Caco-2 (cell line): ENCODE results near the gene ATRAID. TPM values are rescaled to one million over a fixed set of nuclear protein-coding genes. Genes with fewer than 3 reads are reported as not detected.

Source experiments
- BruUV-seq: library from RNA; stranded (reverse); fragments of 400-500 nt; replicated peaks from 2 replicates; lab custom pipeline; 2021; lab: Mats Ljungman, UMichigan
- CTCF ChIA-PET: fragments of 300-600 bp; sonication (Branson Sonifier 250); formaldehyde crosslinking; loops from one replicate; lab custom pipeline; 2022; ENCODE audit warnings: antibody characterized with exemption; lab: Charles Lee
- POLR2A ChIA-PET: fragments of 300-600 bp; sonication (Branson Sonifier 250); formaldehyde crosslinking; loops from one replicate; lab custom pipeline; 2022; ENCODE audit warnings: antibody characterized with exemption; lab: Charles Lee
- DNase-seq, 2 experiments: peaks; one replicate each; pipeline versions ENCODE4 v3.0.0 to v3.0.0-alpha.2; 2020 to 2022
- H3K27me3 ChIP-seq: replicated peaks from 2 replicates; pipeline ENCODE4 v1.6.0; 2011; ENCODE audit warnings: low read length; ENCODE audit not compliant: control insufficient read depth, insufficient read depth
- H3K36me3 ChIP-seq: 2 replicates; pipeline ENCODE4 v1.5.1; 2011; ENCODE audit warnings: low read length; ENCODE audit not compliant: control insufficient read depth, insufficient read depth
- H3K4me1 ChIP-seq: fragments of 250-450 bp; sonication (Bioruptor Pico); 2 replicates; pipeline ENCODE4 v1.5.1; 2020; ENCODE audit warnings: mild to moderate bottlenecking
- H3K4me3 ChIP-seq: 2 replicates; pipeline ENCODE4 v1.5.1; 2011; ENCODE audit warnings: low read depth, mild to moderate bottlenecking, control low read depth, low read length
- H3K9me3 ChIP-seq: fragments of 250-450 bp; sonication (Bioruptor Pico); 2 replicates; pipeline ENCODE4 v1.5.1; 2020; ENCODE audit warnings: mild to moderate bottlenecking, moderate library complexity
- H3K27ac Mint-ChIP-seq: one replicate; pipeline ENCODE4 v1.8.0; 2022; ENCODE audit warnings: mixed read lengths; ENCODE audit not compliant: unreplicated experiment
- H3K27me3 Mint-ChIP-seq: one replicate; pipeline ENCODE4 v1.8.0; 2022; ENCODE audit warnings: mixed read lengths; ENCODE audit not compliant: insufficient read depth, unreplicated experiment
- H3K36me3 Mint-ChIP-seq: one replicate; pipeline ENCODE4 v1.8.0; 2022; ENCODE audit warnings: mild to moderate bottlenecking, mixed read lengths; ENCODE audit not compliant: insufficient read depth, unreplicated experiment
- H3K4me1 Mint-ChIP-seq: one replicate; pipeline ENCODE4 v1.8.0; 2022; ENCODE audit warnings: low read depth, mixed read lengths; ENCODE audit not compliant: unreplicated experiment
- H3K4me3 Mint-ChIP-seq: one replicate; pipeline ENCODE4 v1.8.0; 2022; ENCODE audit warnings: mild to moderate bottlenecking, moderate library complexity, mixed read lengths; ENCODE audit not compliant: unreplicated experiment
- H3K9me3 Mint-ChIP-seq: one replicate; pipeline ENCODE4 v1.8.0; 2022; ENCODE audit warnings: mixed read lengths; ENCODE audit not compliant: unreplicated experiment
- intact Hi-C: fragments of 100-400 bp; cut with micrococcal nuclease; formaldehyde crosslinking; loops from one replicate; pipeline ENCODE4 v1.10.0; 2022; ENCODE audit not compliant: unreplicated experiment
- total RNA-seq: library from RNA; stranded (reverse); gene quantifications from 2 replicates; pipeline ENCODE4 v1.2.3, GENCODE V29; 2022
- TF ChIP-seq, protein P1 (sequence below), 2 experiments: fragments of 200-600 bp in 1 of 2; IDR thresholded peaks; 1 replicate in 1 of 2; 2 replicates in 1 of 2; pipeline versions ENCODE4 v1.5.1 to v1.8.0; 2011 to 2022; ENCODE audit warnings: antibody characterized with exemption in 1 of 2, control low read depth in 1 of 2, inconsistent platforms in 1 of 2, low read depth in 1 of 2, low read length in 1 of 2, mild to moderate bottlenecking in 1 of 2, moderate library complexity in 1 of 2; ENCODE audit not compliant: insufficient read depth in 1 of 2, severe bottlenecking in 1 of 2, unreplicated experiment in 1 of 2

Gene ATRAID
- total RNA-seq, 1 experiment from 2014 or later = 157 TPM

DNA sequence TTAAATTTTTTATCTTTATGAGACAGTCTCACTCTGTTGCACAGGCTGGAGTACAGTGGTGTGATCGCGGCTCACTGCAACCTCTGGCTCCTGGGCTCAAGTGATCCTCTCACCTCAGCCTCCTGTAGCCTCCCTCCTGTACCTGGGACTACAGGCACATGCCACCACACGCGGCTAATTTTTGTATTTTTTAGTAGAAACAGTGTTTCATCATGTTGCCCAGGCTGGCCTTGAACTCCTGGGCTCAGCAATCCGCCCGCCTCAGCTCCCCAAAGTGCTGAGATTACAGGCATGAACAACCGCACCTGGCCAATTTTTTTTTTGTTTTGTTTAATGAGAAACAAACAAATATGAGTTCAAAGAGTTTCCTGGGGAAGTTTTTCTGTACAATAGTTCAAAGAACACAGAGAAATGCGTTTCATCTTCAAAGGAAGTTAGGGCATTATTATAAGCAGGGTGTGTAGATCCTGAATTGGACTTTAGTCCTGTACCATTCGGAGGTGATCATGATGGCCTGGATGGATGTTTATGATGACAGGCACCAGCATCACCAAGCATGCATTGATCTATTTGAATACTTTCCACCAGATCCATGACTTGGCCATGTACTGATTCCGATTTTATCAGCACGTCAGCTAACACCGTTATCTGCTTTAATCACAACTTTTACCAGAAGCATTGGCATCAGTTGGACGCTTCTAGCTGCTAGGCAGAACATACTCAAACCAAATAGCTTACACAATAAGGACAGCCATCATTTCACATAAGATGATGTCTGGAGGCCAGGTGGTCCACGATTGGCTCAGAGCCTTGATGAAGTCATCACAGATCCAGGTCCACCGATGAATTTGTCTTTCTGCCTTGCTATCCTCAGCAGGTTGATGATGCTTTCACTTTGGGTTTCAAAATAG lies 34.1 kb upstream of the ATRAID start:
- DNase-seq = peak in 1 of 2 experiments; percentile 29
- no peaks in the 10 kb centered on the region for H3K27me3 Mint-ChIP-seq
- ChIA-PET POLR2A (no interaction called here), CTCF (interaction anchor here (0.9 to 1.0 kb wide), 2 partner anchors 14 to 78 kb away, joined by 3 to 4 read pairs; no protein-coding TSS in a partner anchor)
- no peaks in the 10 kb centered on the region for H3K36me3 Mint-ChIP-seq
- H3K4me1 Mint-ChIP-seq = peaks cover 8% of the 10 kb centered on the region
- H3K27ac Mint-ChIP-seq = no peak overlapping the region
- Histone ChIP-seq H3K4me1 (peaks cover 5% of the 10 kb centered on the region), H3K27me3 (no peaks in the 10 kb centered on the region), H3K36me3 (no peaks in the 10 kb centered on the region), H3K4me3 (no peak overlapping the region), H3K9me3 (no peaks in the 10 kb centered on the region)
- no TSS peak for BruUV-seq
- H3K9me3 Mint-ChIP-seq = no peaks in the 10 kb centered on the region
- no peak overlapping the region for H3K4me3 Mint-ChIP-seq
- TF ChIP-seq, protein P1, sequence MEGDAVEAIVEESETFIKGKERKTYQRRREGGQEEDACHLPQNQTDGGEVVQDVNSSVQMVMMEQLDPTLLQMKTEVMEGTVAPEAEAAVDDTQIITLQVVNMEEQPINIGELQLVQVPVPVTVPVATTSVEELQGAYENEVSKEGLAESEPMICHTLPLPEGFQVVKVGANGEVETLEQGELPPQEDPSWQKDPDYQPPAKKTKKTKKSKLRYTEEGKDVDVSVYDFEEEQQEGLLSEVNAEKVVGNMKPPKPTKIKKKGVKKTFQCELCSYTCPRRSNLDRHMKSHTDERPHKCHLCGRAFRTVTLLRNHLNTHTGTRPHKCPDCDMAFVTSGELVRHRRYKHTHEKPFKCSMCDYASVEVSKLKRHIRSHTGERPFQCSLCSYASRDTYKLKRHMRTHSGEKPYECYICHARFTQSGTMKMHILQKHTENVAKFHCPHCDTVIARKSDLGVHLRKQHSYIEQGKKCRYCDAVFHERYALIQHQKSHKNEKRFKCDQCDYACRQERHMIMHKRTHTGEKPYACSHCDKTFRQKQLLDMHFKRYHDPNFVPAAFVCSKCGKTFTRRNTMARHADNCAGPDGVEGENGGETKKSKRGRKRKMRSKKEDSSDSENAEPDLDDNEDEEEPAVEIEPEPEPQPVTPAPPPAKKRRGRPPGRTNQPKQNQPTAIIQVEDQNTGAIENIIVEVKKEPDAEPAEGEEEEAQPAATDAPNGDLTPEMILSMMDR (IDR thresholded peaks at IDR 0.05; ENCODE audit: insufficient read depth in 1 of 2, low read depth in 1 of 2, low read length in 1 of 2, severe bottlenecking in 1 of 2, unreplicated experiment in 1 of 2) = no peak
- intact Hi-C loops = no loop called here

DNA sequence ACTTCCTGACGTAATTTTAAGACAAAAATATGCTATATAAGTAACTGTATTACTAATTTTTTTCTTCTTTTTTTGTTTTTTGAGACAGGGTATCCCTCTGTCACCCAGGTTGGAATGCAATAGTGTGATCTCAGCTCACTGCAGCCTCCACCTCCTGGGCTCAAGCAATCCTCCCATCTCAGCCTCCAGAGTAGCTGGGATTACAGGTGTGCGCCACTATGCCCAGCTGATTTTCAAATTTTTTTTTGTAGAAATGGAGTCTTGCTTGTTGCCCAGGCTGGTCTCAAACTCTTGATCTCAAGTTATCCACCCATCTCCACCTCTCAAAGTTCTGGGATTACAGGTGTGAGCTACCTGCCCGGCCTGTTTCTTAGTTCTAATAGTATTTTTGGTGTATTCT lies 33.4 kb upstream of the ATRAID start:
- Histone ChIP-seq H3K4me1 (peaks cover 5% of the 10 kb centered on the region), H3K36me3 (no peaks in the 10 kb centered on the region), H3K9me3 (no peaks in the 10 kb centered on the region), H3K27me3 (no peaks in the 10 kb centered on the region), H3K4me3 (no peak overlapping the region)
- BruUV-seq = no TSS peak
- ChIA-PET CTCF (interaction anchor here (1.0 kb wide), 1 partner anchor 13 kb away, joined by 4 read pairs; no protein-coding TSS in a partner anchor), POLR2A (no interaction called here)
- no peak for DNase-seq
- Mint-ChIP-seq H3K27ac (no peak overlapping the region), H3K4me3 (no peak overlapping the region), H3K36me3 (no peaks in the 10 kb centered on the region), H3K9me3 (no peaks in the 10 kb centered on the region), H3K4me1 (peaks cover 8% of the 10 kb centered on the region), H3K27me3 (no peaks in the 10 kb centered on the region)
- intact Hi-C loops = no loop called here
- TF ChIP-seq, protein P1 (IDR thresholded peaks at IDR 0.05; ENCODE audit: insufficient read depth in 1 of 2, low read depth in 1 of 2, low read length in 1 of 2, severe bottlenecking in 1 of 2, unreplicated experiment in 1 of 2) = no peak

- peaks cover 8% of the 10 kb centered on the region for H3K4me1 Mint-ChIP-seq
- no peaks in the 10 kb centered on the region for H3K36me3 Mint-ChIP-seq
- H3K27ac Mint-ChIP-seq = no peak overlapping the region
- intact Hi-C loops = no loop called here
- ChIA-PET POLR2A (interaction anchor here (0.7 kb wide), 1 partner anchor 32 kb away, joined by 15 read pairs; the partner anchor contains the start of gene ATRAID), CTCF (no interaction called here)
- Histone ChIP-seq H3K4me1 (peaks cover 5% of the 10 kb centered on the region), H3K27me3 (no peaks in the 10 kb centered on the region), H3K4me3 (no peak overlapping the region), H3K9me3 (no peaks in the 10 kb centered on the region), H3K36me3 (no peaks in the 10 kb centered on the region)
- BruUV-seq = no TSS peak
- TF ChIP-seq, protein P1 (IDR thresholded peaks at IDR 0.05; ENCODE audit: insufficient read depth in 1 of 2, low read depth in 1 of 2, low read length in 1 of 2, severe bottlenecking in 1 of 2, unreplicated experiment in 1 of 2) = no peak
- H3K9me3 Mint-ChIP-seq = no peaks in the 10 kb centered on the region
- H3K4me3 Mint-ChIP-seq = no peak overlapping the region
- no peaks in the 10 kb centered on the region for H3K27me3 Mint-ChIP-seq
- DNase-seq = no peak
Observed at GRCh38 chr2:27179344-27180000, 32.4 kb upstream of the ATRAID start.
